ENCODE results near the gene ABCC1.

GRCh38 chr16:15966420-15966819 is 17.0 kb downstream of the ABCC1 start:
- TF ChIP-seq CTCF (IDR thresholded peaks at IDR 0.05 in 4 of 5, conservative IDR thresholded peaks at IDR 0.05 in 1 of 5) = no peak
- TF ChIP-seq POLR2A (IDR thresholded peaks at IDR 0.05) = no peak
